ENCODE measurements around the gene ACTRT2.

ACTRT2 gene

DNA sequence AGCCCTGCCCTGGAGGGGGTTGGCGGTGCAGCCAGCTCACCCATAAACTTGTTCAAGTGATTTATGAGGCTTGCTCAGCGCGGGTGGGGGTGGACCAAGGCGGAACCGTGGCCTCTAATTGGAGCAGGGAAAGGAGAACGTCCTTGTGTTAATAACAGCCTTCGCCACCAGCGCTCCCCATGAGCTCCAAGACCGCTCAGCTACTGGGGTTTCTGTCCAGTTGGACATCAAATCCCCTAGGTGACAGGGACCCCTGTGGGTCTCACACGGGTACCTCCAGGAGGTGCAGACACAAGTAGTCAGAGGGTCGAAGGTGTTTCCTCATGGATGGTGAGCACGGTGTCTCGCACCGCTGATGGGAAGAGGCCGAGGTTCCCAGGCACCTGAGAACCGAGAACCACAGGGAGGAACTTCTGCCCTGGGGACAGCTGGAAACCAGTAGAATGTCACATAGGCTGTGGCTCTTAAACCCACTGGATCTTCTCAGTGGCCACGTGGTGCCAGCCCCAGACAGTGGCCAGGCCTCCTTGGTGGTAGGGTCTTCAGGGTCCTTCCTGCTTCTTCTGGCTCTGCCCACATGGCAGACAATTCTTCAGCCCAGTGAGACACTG, 3.7 kb upstream of the ACTRT2 start:
- DNase-seq (ENCODE audit: low read depth in 2 of 2): no peak

DNA sequence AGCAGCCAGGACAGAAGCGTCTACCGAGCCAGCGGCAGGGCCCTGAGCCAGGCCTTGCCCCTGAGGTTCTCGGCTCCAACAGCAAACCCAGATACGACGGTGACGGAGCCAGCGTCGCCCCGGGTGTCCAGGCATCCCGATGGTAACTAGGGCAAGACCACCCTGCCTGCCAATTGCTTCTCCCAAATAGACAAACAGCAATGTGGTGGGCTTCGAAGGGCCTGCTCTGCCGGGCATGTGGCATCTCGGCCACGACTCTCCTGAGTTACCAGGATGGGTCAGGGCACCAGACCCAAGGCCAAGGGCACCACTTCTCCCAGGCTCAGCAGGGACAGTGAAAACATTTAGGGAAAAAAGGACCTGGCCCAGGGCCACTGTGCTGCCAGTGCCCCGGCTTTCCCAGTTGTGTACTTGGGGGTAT, 3.2 kb upstream of the ACTRT2 start:
- DNase-seq (ENCODE audit: low read depth in 2 of 2): no peak

DNA sequence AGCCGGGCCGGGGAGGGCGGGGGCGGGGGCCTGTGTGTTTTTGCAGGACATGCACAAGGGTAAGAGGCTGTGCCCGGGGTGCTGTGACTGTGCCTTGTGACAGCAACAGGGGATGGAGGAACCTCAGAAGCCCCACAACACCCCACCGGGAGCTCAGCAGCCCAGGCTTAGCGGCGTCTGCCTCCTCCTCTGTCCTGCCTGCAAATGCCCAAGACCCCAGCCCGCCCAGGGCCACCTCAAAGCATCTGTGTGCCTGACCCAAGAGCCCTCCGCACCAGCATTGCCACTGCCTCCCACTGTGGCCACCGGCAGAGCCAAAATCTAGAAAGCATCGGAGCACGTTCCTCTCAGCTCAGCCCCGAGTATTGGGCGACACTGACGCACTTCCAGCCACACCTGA, 2.7 kb upstream of the ACTRT2 start:
- DNase-seq (ENCODE audit: low read depth in 2 of 2): no peak

DNA sequence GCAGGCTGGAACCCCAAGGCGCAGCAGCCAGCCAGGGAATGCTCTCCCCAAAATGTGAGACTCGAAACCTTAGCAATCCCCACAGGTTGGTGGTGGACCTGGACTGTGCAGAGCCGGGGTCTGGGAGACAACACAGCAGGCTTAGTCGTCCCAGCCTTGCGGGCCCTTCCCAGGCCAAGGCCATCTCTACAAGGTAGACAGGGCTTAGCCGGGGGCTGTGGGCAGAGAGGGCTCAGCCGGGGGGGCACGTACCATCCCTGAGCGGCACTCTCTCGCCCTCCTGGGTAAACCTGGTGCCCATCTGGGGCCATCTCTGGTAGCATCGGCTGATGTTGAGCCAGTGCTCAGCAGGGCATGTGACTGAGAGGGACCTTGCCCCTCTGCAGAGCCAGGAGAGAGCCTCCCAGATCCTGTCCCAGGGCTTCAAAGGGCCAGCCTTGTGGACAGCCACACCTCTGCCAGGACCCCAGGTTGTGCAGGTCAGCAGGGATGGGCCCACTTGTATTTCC, 2.2 kb upstream of the ACTRT2 start:
- DNase-seq (ENCODE audit: low read depth in 2 of 2): no peak

DNA sequence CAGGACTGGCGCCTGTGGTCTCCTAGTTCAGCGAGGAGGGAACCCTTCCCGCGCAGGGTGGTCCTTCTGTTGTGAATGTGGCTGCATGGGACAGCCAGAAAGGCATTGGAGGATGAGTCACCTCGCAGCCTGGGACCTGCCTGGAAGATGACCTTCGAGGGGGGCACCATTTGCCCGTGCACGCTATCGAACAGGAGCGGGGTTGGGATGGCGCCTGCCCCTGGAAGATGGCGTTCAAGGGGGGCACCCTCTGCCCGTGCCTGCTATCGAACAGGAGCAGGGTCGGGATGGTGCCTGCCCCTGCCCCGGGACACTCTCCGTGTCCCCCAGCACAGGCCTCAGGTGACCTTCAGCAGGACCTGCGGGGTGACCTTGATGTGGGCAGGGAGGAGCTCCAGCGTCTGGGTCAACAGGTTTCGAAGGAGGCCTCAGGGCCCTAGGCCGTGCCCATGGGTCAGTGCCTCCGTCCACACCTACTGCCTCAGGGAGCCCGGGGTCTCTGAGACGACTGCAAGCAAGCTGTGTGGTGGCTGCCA, 1.7 kb upstream of the ACTRT2 start:
- DNase-seq (ENCODE audit: low read depth in 2 of 2): no peak

DNA sequence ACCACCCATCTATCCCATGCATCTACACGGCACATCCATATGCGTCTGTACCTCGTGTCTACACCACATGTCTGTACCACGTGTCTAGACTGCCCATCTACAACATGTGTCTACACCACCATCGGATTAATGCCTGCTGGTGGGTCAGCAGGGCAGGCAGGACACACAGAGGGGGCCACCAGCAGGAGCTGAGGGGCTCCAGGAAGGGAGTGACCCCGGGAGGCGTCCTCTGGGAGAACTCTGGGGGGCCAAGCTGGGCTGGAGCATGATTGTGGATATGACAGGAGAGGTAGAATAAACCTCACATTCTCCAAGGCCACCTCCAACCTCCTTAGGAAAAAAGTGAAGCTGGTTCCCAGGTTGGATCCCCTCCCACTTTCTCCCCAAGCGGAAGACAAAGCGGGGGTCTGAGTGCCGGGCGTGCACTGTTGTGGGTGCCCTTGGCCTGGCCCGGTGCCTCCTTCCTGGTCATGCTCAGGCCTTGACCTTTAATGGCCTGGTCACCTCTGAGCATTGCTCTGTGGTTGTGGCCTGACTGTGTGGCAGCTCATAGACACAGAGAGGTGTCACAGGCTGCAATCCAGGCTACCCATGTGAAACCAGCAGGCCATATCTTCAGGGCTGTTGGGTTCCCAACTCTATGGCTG, 881 bp upstream of the ACTRT2 start:
- DNase-seq (ENCODE audit: low read depth in 2 of 2): no peak

DNA sequence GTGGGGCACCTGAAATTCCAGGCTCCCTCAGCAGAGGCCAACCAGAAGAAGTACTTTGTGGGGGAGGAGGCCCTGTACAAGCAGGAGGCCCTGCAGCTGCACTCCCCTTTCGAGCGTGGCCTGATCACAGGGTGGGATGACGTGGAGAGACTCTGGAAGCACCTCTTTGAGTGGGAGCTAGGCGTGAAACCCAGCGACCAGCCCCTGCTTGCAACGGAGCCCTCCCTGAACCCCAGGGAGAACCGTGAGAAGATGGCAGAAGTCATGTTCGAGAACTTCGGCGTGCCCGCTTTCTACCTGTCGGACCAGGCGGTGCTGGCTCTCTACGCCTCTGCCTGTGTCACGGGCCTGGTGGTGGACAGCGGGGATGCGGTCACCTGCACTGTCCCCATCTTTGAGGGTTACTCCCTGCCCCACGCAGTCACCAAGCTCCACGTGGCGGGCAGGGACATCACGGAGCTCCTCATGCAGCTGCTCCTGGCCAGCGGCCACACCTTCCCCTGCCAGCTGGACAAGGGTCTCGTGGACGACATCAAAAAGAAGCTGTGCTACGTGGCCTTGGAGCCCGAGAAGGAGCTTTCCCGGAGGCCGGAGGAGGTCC, 634 bp downstream of the ACTRT2 start:
- DNase-seq (ENCODE audit: low read depth in 2 of 2): no peak

DNA sequence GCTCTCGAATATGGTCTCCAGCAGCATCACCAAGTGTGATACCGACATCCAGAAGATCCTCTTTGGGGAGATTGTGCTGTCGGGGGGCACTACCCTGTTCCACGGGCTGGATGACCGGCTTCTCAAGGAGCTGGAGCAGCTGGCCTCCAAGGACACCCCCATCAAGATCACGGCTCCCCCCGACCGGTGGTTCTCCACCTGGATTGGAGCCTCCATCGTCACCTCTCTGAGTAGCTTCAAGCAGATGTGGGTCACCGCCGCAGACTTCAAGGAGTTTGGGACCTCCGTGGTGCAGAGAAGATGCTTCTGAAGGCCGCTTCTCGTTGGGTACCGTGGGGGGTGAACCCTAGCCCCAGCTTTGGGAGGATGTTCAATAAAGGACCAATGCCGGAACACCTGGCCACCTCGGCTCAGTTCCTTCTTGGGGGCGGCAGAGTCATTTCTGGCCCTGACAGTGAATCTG, 1.3 kb downstream of the ACTRT2 start:
- no peak for DNase-seq (ENCODE audit: low read depth in 2 of 2)

DNA sequence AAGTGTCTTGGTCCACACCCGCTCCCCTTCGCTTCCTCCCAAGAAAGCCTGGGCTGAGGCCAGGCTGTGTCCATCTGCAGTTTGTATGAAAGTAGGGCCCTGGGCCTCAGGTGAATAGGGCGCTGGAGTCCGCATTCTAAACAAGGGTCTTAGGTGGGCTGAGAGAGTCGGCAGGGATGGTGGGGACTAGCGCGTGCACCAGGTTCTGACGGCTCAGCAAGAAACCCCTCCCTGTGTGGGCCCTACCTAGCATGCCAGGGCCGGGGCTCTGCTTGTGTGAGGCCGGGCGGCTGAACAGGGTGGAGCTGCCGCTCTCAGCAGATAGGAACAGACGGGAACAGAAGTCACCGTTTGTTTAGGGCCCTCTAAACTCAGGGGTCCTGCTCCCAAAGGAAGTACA, 1.7 kb downstream of the ACTRT2 start:
- DNase-seq (ENCODE audit: low read depth in 2 of 2): no peak

DNA sequence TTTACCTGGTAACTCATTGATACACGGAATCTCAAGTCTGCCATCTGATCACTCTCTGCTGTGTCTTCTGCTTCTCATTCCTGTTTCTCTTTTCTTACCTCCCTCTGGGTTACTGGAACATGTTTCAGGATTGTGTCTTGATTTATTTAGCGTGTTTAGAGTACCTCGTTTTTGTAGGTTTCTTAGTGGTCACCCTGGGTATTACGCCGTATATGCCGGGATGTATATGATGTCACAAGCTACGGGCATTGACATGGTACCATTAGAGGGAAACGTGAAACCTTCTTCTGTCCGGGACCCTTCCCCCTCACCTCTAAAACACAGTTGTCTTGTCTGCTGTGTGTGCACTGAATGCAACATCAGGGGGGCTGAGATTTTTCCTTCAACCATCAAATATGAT, 2.8 kb downstream of the ACTRT2 start:
- no peak for DNase-seq (ENCODE audit: low read depth in 2 of 2)

DNA sequence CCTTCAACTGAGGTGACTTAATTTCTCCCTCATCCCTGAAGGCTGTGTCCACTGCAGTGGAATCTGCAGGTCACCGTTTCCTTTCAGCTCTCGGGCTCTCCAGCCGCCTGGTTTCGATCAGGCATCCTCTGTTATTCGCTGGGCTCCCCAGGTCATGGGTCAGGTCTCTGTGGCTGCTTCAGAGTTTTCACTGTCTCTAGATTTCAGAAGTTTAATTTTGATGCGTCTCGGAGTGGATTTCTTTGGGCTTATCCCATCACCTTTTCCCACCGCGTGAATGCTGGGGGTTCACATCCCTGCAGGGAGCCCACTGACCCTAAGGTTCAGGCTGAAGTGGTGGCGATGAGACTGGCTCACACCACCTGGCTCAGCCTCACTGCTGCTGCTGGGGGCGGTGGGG, 3.3 kb downstream of the ACTRT2 start:
- no peak for DNase-seq (ENCODE audit: low read depth in 2 of 2)

DNA sequence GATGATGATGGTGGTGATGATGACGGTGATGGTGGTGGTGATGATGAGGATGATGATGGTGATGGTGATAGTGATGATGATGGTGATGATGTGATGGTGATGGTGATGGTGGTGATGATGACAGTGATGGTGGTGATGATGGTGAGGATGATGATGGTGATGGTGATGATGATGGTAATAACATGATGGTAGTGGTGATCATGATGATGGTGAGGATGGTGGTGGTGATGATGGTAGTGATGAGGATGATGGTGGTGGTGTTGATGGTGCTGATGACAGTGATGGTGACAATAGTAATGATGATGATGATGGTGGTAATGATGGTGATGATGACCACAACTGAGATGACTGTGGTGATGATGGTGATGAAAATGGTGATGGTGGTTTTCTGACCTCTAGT, 4.9 kb downstream of the ACTRT2 start:
- DNase-seq (ENCODE audit: low read depth in 2 of 2): no peak

DNA sequence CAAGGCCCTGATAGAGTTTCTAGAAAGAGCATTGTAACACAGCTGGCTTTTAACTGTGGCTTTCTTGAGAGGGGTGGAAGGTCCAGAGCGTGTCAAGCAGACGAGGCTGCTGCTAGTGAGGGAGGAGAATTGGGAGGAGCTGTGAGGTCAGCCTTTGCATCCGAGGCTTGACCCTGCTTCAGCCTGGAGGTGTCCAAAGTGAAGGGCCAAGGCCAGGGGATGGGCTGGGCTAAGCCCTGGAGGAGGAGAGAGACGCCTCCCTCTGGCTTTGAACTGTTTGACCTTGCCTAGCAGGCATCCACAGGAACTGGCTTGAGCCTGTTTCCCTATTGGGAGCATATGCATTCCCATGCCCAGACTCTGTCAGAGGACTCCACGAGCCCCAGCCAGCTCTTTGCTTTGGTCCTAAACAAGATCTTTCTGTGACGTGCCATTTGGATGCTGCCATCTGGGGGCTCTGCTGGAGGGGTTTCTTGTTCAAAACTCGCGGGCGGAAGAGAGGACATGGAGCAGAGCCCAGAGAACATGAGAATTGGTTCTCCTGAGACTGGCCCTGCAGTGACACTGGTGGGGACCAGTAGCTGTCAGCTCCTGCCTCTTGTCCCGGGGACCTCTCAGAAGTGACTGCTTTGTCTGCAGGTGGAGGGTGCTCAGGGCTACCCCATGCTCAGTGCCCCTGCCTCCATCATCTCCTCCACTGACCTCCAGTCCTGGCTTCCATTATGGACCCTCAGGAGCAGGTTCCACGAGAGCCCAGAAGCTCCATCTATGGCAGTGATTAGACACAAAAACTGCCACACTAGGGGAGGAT, 5.5 kb downstream of the ACTRT2 start:
- no peak for DNase-seq (ENCODE audit: low read depth in 2 of 2)

DNA sequence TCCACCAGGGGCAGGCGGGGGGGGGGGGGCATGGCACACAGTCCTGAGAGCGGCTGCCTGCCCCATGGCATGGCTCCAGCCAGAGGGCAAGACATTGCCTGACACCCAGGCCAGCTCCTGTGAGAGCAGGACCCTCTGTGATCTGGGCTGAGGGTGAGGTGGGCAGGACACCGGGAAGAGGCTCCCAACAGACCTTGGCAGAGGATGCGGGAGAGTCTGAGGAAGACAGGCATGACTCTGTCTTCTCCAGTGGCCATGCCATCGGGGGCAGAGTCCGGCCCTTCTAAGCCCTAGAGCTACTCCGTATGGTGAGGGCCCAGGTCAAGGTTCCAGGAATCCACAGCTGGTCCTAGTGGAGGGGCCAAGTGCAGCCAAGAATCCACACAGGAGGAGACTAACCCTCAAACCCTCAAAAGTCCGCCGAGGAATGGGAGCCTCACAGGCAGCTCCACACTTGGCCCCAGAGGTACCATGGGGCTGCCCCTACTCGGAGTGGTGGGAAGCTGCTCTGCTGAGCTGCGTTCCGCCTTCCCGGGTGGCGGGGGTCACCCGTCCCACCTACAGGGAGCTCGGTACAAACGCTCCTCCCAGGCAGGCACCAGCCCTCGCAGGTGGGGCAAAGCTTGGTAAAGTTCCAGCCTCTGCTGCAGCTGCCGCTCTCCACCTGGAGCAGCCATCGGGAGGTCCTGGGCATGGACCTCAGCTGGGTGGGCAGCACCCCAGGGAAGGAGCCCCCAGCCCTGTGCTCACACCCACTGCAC, 6.5 kb downstream of the ACTRT2 start:
- no peak for DNase-seq (ENCODE audit: low read depth in 2 of 2)

DNA sequence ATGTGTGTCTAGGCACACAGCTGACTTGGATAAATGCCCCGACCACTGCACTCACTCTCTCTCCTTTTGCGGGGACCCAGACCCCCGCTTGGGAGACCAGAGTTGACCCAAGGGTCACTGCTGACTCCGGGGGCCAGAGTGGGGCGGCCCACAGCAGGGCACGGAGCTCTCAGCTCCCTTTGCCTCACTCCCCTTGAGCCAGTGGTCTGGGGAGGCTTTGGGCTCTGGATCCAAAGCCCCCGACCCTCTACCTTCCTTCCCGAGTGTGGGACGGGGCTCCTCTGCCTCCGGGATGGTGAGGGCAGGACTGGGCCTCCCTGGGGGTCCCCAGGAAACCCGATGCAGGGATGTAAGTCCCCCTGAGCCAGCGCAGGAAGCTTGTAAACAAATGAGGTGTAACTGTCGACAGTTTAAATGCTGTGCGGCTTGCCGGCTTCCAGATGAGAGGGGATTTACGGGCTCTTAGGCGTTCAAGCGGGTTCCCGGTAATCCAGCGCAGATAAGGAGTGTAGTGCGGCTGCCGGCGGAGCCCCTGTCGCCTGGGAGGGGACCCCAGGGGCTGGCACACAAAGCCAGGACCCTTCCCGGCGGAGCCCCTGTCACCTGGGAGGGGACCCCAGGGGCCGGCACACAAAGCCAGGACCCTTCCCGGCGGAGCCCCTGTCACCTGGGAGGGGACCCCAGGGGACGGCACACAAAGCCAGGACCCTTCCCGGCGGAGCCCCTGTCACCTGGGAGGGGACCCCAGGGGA, 7.4 kb downstream of the ACTRT2 start:
- DNase-seq (ENCODE audit: low read depth in 2 of 2): no peak

DNA sequence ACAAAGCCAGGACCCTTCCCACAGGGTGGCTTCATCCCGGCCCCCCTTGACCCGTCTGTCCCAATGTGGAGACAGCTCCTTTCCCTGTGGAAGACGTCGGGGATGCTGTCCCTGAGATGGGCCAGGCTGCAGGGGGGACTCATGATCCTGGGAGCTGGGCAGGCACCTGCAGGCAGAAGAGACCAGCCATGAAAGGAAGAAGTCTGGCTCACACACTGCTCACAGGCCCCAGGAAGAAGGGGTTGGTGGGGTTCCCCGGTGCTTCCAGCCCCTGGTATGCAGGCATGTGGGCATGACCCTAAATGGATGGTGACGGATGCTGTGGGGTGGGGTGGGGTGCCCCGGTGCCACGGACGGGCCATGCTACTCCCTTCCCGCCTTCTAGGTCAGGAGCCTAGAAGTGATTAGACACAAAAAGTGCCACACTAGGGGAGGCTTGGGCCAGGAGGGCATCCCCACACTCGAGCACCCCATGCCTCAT, 8.3 kb downstream of the ACTRT2 start:
- no peak for DNase-seq (ENCODE audit: low read depth in 2 of 2)

DNA sequence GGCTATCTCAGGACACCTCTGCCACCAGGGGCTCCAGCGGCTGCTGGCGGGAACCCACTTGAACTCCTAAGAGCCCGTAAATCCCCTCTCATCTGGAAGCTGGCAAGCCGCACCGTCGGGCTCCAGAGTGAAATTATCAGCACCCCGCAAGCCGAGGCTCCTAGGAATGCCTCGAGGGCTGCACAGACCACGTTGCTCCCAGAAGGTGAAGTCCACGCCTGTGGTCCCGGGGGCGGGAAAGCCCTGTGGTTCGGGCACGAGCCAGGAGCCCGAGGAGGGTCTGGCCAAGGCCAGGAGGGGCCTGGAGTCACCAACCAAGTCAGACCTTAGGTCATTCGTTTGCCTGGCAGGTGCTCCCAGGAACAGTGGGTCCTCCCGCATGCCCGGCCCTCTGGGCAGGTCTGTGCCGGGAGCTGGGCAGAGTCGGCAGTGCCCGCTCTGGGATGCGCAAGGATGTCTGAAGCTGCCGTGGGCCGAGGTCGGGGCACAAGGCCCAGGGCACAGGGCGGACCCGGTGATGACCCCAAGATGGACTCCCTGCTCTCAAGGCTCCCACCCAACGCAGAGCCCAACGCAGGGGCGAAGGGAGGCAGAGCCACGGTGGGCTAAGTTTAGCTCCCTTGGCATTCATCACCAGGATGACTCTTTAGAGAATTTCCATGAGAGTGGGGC, 8.9 kb downstream of the ACTRT2 start:
- DNase-seq (ENCODE audit: low read depth in 2 of 2): no peak

DNA sequence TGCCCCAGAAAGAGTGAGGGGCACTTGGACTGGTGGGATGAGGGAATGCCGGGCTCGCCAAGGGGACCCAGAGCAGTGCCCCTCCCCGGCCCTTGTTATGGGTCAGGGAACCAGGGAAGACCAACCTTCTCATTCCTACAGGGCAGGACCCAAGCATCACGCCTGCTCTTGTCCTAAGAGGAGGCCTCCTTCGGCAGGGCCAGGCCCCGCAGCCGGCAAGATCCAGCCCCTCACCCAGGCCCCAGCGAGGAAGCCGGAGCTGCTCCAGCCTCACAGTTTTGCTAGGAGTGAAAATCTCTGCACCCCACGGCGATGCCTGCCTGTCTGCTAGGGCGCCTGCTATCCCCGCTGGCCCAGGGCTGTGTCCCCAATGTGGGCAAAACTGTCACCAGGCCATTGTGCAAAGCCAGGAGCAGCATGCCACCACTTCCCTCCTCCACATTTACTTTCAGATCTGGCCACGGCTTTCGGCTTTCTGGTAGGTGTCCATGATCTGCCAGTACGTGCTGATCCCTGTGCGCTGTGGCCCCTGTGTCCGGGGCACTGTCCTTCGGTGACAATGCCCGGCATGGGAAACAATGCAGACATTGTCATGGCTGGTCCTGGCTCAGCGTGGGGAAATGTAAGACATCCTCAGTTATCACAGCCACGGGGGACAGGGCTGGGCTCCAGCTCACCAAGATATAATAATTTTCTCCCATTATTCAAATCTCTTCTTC, 9.6 kb downstream of the ACTRT2 start:
- DNase-seq (ENCODE audit: low read depth in 2 of 2): no peak

All from stimulated activated CD8-positive, alpha-beta memory T cell treated with anti-CD3 and anti-CD28 coated beads, Interleukin-7, amount 100 ng/mL, for 1 hour (primary cell).